Loucy (cell line): ENCODE results near the gene NAPSA.

Source experiments
- H2AFZ ChIP-seq: fragments of 200-600 bp; sonication (generic); 2 replicates; pipeline ENCODE4 v1.6.0; 2016; ENCODE audit warnings: antibody characterized with exemption, mild to moderate bottlenecking, low read length, moderate library complexity
- H3F3A ChIP-seq: fragments of 200-600 bp; 2 replicates; pipeline ENCODE4 v1.6.0; 2016; ENCODE audit warnings: antibody characterized with exemption, low read depth, mild to moderate bottlenecking
- H3K27me3 ChIP-seq: fragments of 200-600 bp; sonication (generic); 2 replicates; pipeline ENCODE4 v1.6.1; 2014; ENCODE audit warnings: low read length, mild to moderate bottlenecking; ENCODE audit not compliant: insufficient read depth, poor library complexity, severe bottlenecking
- H3K36me3 ChIP-seq: fragments of 200-600 bp; sonication (generic); 2 replicates; pipeline ENCODE4 v1.6.1; 2016; ENCODE audit warnings: low read length; ENCODE audit not compliant: insufficient read depth
- H3K4me1 ChIP-seq: fragments of 200-600 bp; sonication (generic); 2 replicates; pipeline ENCODE4 v1.5.1; 2014; ENCODE audit warnings: low read length, mild to moderate bottlenecking; ENCODE audit not compliant: insufficient read depth, poor library complexity, severe bottlenecking
- H3K4me2 ChIP-seq: fragments of 200-600 bp; sonication (generic); 2 replicates; pipeline ENCODE4 v1.6.0; 2014; ENCODE audit warnings: antibody characterized with exemption, low read length, low read depth, mild to moderate bottlenecking; ENCODE audit not compliant: poor library complexity, severe bottlenecking
- H3K4me3 ChIP-seq: fragments of 200-600 bp; sonication (generic); 2 replicates; pipeline ENCODE4 v1.5.1; 2014; ENCODE audit warnings: low read length, mild to moderate bottlenecking, mixed read lengths; ENCODE audit not compliant: poor library complexity, severe bottlenecking
- H3K79me2 ChIP-seq: fragments of 200-600 bp; sonication (generic); 2 replicates; pipeline ENCODE4 v1.6.1; 2014; ENCODE audit warnings: low read length; ENCODE audit not compliant: insufficient read depth
- H3K9ac ChIP-seq: fragments of 200-600 bp; sonication (generic); 2 replicates; pipeline ENCODE4 v1.6.0; 2014; ENCODE audit warnings: mild to moderate bottlenecking, low read depth, low read length, moderate library complexity; ENCODE audit not compliant: poor library complexity, severe bottlenecking
- H3K9me2 ChIP-seq: fragments of 200-600 bp; sonication (generic); replicated peaks from 2 replicates; pipeline ENCODE4 v1.6.1; 2016; ENCODE audit warnings: low read depth, low read length, mixed read lengths
- H3K9me3 ChIP-seq: fragments of 200-600 bp; sonication (generic); 2 replicates; pipeline ENCODE4 v1.6.1; 2014; ENCODE audit warnings: mild to moderate bottlenecking, antibody characterized with exemption, low read length, low read depth; ENCODE audit not compliant: insufficient read depth
- H4K20me1 ChIP-seq: fragments of 200-600 bp; sonication (generic); 2 replicates; pipeline ENCODE4 v1.6.0; 2014; ENCODE audit warnings: antibody characterized with exemption, low read length, mild to moderate bottlenecking; ENCODE audit not compliant: insufficient read depth, poor library complexity, severe bottlenecking
- EZH2phosphoT487 ChIP-seq: fragments of 200-600 bp; IDR thresholded peaks from 2 replicates; pipeline ENCODE4 v1.6.1; 2018; ENCODE audit warnings: antibody characterized with exemption, mild to moderate bottlenecking, moderate library complexity, borderline replicate concordance
- TF ChIP-seq, protein P1 (sequence below): fragments of 200-600 bp; sonication (generic); conservative IDR thresholded peaks from 2 replicates; pipeline ENCODE4 v1.5.1; 2014; ENCODE audit warnings: mild to moderate bottlenecking, antibody characterized with exemption, low read length

NAPSA gene

DNA sequence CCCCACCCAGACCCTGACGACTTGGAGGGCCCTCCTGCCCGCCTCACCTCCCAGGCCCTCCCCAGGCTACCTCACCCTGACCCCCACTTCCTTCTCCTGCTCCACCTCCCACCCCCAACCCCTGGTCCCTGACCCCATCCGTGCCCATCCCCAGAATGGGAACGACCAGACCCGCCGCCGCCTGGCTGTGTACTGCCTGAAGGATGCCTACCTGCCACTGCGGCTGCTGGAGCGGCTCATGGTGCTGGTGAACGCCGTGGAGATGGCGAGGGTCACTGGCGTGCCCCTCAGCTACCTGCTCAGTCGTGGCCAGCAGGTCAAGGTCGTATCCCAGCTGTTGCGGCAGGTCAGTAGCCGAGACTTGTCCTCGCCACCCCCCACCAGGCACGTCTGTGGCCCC lies 41.4 kb upstream of the NAPSA start:
- Histone ChIP-seq H3K9me3 (no peaks in the 10 kb centered on the region), H3K4me1 (no peaks in the 10 kb centered on the region), H3F3A (no peaks in the 10 kb centered on the region), H3K36me3 (peaks cover 31% of the 10 kb centered on the region; the same call in 1 of the 2 replicates), H4K20me1 (no peaks in the 10 kb centered on the region), H2AFZ (no peak overlapping the region), H3K4me2 (no peak overlapping the region), H3K9me2 (no peaks in the 10 kb centered on the region), H3K9ac (no peak overlapping the region), H3K4me3 (no peak overlapping the region), H3K79me2 (no peaks in the 10 kb centered on the region), H3K27me3 (no peaks in the 10 kb centered on the region)
- TF ChIP-seq, protein P1, sequence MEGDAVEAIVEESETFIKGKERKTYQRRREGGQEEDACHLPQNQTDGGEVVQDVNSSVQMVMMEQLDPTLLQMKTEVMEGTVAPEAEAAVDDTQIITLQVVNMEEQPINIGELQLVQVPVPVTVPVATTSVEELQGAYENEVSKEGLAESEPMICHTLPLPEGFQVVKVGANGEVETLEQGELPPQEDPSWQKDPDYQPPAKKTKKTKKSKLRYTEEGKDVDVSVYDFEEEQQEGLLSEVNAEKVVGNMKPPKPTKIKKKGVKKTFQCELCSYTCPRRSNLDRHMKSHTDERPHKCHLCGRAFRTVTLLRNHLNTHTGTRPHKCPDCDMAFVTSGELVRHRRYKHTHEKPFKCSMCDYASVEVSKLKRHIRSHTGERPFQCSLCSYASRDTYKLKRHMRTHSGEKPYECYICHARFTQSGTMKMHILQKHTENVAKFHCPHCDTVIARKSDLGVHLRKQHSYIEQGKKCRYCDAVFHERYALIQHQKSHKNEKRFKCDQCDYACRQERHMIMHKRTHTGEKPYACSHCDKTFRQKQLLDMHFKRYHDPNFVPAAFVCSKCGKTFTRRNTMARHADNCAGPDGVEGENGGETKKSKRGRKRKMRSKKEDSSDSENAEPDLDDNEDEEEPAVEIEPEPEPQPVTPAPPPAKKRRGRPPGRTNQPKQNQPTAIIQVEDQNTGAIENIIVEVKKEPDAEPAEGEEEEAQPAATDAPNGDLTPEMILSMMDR: no peak
- TF ChIP-seq EZH2phosphoT487: no peak

DNA sequence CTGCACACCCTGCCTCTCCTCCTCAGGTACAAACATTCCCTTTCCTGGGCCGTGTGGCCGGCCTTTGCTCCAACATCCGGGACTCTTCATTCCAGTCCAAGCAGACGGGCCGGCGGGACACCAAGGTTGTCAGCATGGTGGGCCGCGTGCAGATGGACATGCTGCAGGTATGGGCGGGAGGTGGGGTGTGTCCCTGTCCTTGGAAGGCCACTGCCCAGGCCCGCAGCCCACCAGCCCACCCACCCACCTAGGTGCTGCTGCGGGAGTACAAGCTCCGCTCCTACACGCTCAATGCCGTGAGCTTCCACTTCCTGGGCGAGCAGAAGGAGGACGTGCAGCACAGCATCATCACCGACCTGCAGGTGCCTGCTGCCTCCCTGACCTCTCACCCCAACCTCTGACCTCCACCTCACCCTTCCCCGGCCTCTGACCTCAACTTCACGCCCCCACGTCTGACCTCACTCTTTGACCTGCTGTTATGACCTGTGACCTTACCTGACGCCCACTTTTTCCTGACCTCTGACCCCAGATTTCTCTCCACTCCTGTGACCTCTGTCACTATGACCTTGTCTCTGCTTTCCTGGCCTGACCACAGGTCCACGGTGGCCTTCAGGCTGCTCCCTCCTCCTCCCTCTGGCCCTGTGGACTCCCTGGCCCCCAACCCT lies 40.8 kb upstream of the NAPSA start:
- no peak overlapping the region for H2AFZ ChIP-seq
- no peaks in the 10 kb centered on the region for H3K27me3 ChIP-seq
- no peaks in the 10 kb centered on the region for H3K4me1 ChIP-seq
- no peak overlapping the region for H3K4me3 ChIP-seq
- no peaks in the 10 kb centered on the region for H3K9me3 ChIP-seq
- no peaks in the 10 kb centered on the region for H4K20me1 ChIP-seq
- no peaks in the 10 kb centered on the region for H3F3A ChIP-seq
- H3K4me2 ChIP-seq: no peak overlapping the region
- H3K9me2 ChIP-seq: no peaks in the 10 kb centered on the region
- no peak overlapping the region for H3K9ac ChIP-seq
- H3K36me3 ChIP-seq: peaks cover 33% of the 10 kb centered on the region; the same call in 1 of the 2 replicates
- H3K79me2 ChIP-seq: no peaks in the 10 kb centered on the region
- TF ChIP-seq, protein P1: no peak
- TF ChIP-seq EZH2phosphoT487: no peak

DNA sequence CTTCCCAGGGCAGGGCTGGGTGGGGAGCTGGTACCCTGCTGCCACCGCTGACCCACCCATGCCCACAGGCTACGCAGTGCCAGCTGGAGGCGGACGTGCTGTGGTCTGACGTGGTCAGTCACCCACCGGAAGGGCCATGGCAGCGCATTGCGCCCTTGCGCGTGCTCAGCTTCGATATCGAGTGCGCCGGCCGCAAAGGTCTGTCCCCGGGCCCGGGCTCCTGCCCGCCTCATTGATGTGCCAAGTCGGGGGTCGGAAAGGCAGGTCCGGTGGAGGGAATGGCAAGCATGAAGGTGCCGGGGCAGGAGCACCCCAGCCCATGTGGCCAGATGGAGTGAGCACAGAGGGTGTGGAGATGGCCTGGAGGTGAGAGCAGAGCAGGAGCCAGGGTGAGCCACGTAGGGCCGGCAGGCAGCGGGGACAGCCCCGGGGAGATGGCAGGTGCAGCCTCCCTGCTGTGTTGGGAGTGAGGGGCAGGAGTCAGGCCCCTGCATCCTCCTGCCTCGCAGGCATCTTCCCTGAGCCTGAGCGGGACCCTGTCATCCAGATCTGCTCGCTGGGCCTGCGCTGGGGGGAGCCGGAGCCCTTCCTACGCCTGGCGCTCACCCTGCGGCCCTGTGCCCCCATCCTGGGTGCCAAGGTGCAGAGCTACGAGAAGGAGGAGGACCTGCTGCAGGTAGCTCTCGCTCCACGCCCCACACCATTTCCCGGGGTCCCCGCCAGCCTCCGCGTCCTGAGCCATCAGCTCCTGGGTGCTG lies 37.3 kb upstream of the NAPSA start:
- H4K20me1 ChIP-seq: no peaks in the 10 kb centered on the region
- no peaks in the 10 kb centered on the region for H3K79me2 ChIP-seq

More for the DNA sequence above, 37.3 kb upstream of the NAPSA start:
- Histone ChIP-seq H3K4me2 (no peak overlapping the region), H3K9ac (no peak overlapping the region), H3K27me3 (no peaks in the 10 kb centered on the region), H3K9me3 (no peaks in the 10 kb centered on the region), H2AFZ (no peak overlapping the region), H3K4me3 (no peak overlapping the region), H3K9me2 (no peaks in the 10 kb centered on the region), H3K36me3 (peaks cover 33% of the 10 kb centered on the region; the same call in 1 of the 2 replicates), H3K4me1 (no peaks in the 10 kb centered on the region), H3F3A (no peaks in the 10 kb centered on the region)
- no peak for TF ChIP-seq EZH2phosphoT487
- TF ChIP-seq, protein P1: no peak
